Caco-2 (cell line): ENCODE measurements around the gene COL27A1. TPM values are rescaled to one million over a fixed set of nuclear protein-coding genes. Genes with fewer than 3 reads are reported as not detected.
A peak's percentile ranks its signal among the peaks of the same experiment; 100 is the strongest.

ENCODE experiments used
- BruUV-seq: library from RNA; stranded (reverse); fragments of 400-500 nt; replicated peaks from 2 replicates; lab custom pipeline; 2021; lab: Mats Ljungman, UMichigan
- CTCF ChIA-PET: fragments of 300-600 bp; sonication (Branson Sonifier 250); formaldehyde crosslinking; loops from one replicate; lab custom pipeline; 2022; ENCODE audit warnings: antibody characterized with exemption; lab: Charles Lee
- POLR2A ChIA-PET: fragments of 300-600 bp; sonication (Branson Sonifier 250); formaldehyde crosslinking; loops from one replicate; lab custom pipeline; 2022; ENCODE audit warnings: antibody characterized with exemption; lab: Charles Lee
- DNase-seq, 2 experiments: peaks; one replicate each; pipeline versions ENCODE4 v3.0.0 to v3.0.0-alpha.2; 2020 to 2022
- H3K27me3 ChIP-seq: replicated peaks from 2 replicates; pipeline ENCODE4 v1.6.0; 2011; ENCODE audit warnings: low read length; ENCODE audit not compliant: control insufficient read depth, insufficient read depth
- H3K36me3 ChIP-seq: 2 replicates; pipeline ENCODE4 v1.5.1; 2011; ENCODE audit warnings: low read length; ENCODE audit not compliant: control insufficient read depth, insufficient read depth
- H3K4me1 ChIP-seq: fragments of 250-450 bp; sonication (Bioruptor Pico); 2 replicates; pipeline ENCODE4 v1.5.1; 2020; ENCODE audit warnings: mild to moderate bottlenecking
- H3K4me3 ChIP-seq: 2 replicates; pipeline ENCODE4 v1.5.1; 2011; ENCODE audit warnings: low read depth, mild to moderate bottlenecking, control low read depth, low read length
- H3K9me3 ChIP-seq: fragments of 250-450 bp; sonication (Bioruptor Pico); 2 replicates; pipeline ENCODE4 v1.5.1; 2020; ENCODE audit warnings: mild to moderate bottlenecking, moderate library complexity
- H3K27ac Mint-ChIP-seq: one replicate; pipeline ENCODE4 v1.8.0; 2022; ENCODE audit warnings: mixed read lengths; ENCODE audit not compliant: unreplicated experiment
- H3K27me3 Mint-ChIP-seq: one replicate; pipeline ENCODE4 v1.8.0; 2022; ENCODE audit warnings: mixed read lengths; ENCODE audit not compliant: insufficient read depth, unreplicated experiment
- H3K36me3 Mint-ChIP-seq: one replicate; pipeline ENCODE4 v1.8.0; 2022; ENCODE audit warnings: mild to moderate bottlenecking, mixed read lengths; ENCODE audit not compliant: insufficient read depth, unreplicated experiment
- H3K4me1 Mint-ChIP-seq: one replicate; pipeline ENCODE4 v1.8.0; 2022; ENCODE audit warnings: low read depth, mixed read lengths; ENCODE audit not compliant: unreplicated experiment
- H3K4me3 Mint-ChIP-seq: one replicate; pipeline ENCODE4 v1.8.0; 2022; ENCODE audit warnings: mild to moderate bottlenecking, moderate library complexity, mixed read lengths; ENCODE audit not compliant: unreplicated experiment
- H3K9me3 Mint-ChIP-seq: one replicate; pipeline ENCODE4 v1.8.0; 2022; ENCODE audit warnings: mixed read lengths; ENCODE audit not compliant: unreplicated experiment
- CTCF ChIP-seq, 2 experiments: fragments of 200-600 bp in 1 of 2; IDR thresholded peaks; 1 replicate in 1 of 2; 2 replicates in 1 of 2; pipeline versions ENCODE4 v1.5.1 to v1.8.0; 2011 to 2022; ENCODE audit warnings: antibody characterized with exemption in 1 of 2, control low read depth in 1 of 2, inconsistent platforms in 1 of 2, low read depth in 1 of 2, low read length in 1 of 2, mild to moderate bottlenecking in 1 of 2, moderate library complexity in 1 of 2; ENCODE audit not compliant: insufficient read depth in 1 of 2, severe bottlenecking in 1 of 2, unreplicated experiment in 1 of 2
- intact Hi-C: fragments of 100-400 bp; cut with micrococcal nuclease; formaldehyde crosslinking; loops from one replicate; pipeline ENCODE4 v1.10.0; 2022; ENCODE audit not compliant: unreplicated experiment
- total RNA-seq: library from RNA; stranded (reverse); gene quantifications from 2 replicates; pipeline ENCODE4 v1.2.3, GENCODE V29; 2022

COL27A1 gene
- total RNA-seq, 1 experiment from 2014 or later = 31.1 TPM

- peaks cover 5% of the 10 kb centered on the region for H3K36me3 Mint-ChIP-seq
- Histone ChIP-seq H3K4me1 (peaks cover 34% of the 10 kb centered on the region), H3K36me3 (no peaks in the 10 kb centered on the region), H3K27me3 (no peaks in the 10 kb centered on the region), H3K9me3 (no peaks in the 10 kb centered on the region), H3K4me3 (no peak overlapping the region)
- no peak for DNase-seq
- H3K27ac Mint-ChIP-seq = no peak overlapping the region
- no peak for TF ChIP-seq CTCF (IDR thresholded peaks at IDR 0.05; ENCODE audit: insufficient read depth in 1 of 2, low read depth in 1 of 2, low read length in 1 of 2, severe bottlenecking in 1 of 2, unreplicated experiment in 1 of 2)
- H3K27me3 Mint-ChIP-seq = no peaks in the 10 kb centered on the region
- CTCF ChIA-PET = no interaction called here
- POLR2A ChIA-PET = no interaction called here
- intact Hi-C loops = no loop called here
- H3K9me3 Mint-ChIP-seq = peaks cover 6% of the 10 kb centered on the region
- no TSS peak for BruUV-seq
- H3K4me1 Mint-ChIP-seq = peaks cover 20% of the 10 kb centered on the region
- no peak overlapping the region for H3K4me3 Mint-ChIP-seq
Measured at GRCh38 chr9:114115654-114116125, 39.6 kb upstream of the COL27A1 start.

GRCh38 chr9:114116126-114116747 is 39.1 kb upstream of the COL27A1 start:
- Mint-ChIP-seq H3K4me1 (peaks cover 23% of the 10 kb centered on the region), H3K36me3 (peaks cover 5% of the 10 kb centered on the region), H3K27me3 (no peaks in the 10 kb centered on the region), H3K4me3 (no peak overlapping the region), H3K9me3 (peaks cover 11% of the 10 kb centered on the region), H3K27ac (no peak overlapping the region)
- intact Hi-C loops = no loop called here
- no peak overlapping the region for H3K4me3 ChIP-seq
- BruUV-seq = no TSS peak
- TF ChIP-seq CTCF (IDR thresholded peaks at IDR 0.05; ENCODE audit: insufficient read depth in 1 of 2, low read depth in 1 of 2, low read length in 1 of 2, severe bottlenecking in 1 of 2, unreplicated experiment in 1 of 2) = no peak
- H3K4me1 ChIP-seq = peaks cover 40% of the 10 kb centered on the region
- no peaks in the 10 kb centered on the region for H3K27me3 ChIP-seq
- ChIA-PET CTCF (no interaction called here), POLR2A (no interaction called here)
- H3K9me3 ChIP-seq = no peaks in the 10 kb centered on the region
- peak in 1 of 2 experiments; percentile 31 for DNase-seq
- no peaks in the 10 kb centered on the region for H3K36me3 ChIP-seq

- POLR2A ChIA-PET = no interaction called here
- Mint-ChIP-seq H3K4me3 (no peak overlapping the region), H3K27ac (peak overlapping the region; percentile 3), H3K27me3 (no peaks in the 10 kb centered on the region), H3K4me1 (peaks cover 23% of the 10 kb centered on the region), H3K9me3 (peaks cover 11% of the 10 kb centered on the region), H3K36me3 (peaks cover 5% of the 10 kb centered on the region)
- TF ChIP-seq CTCF (IDR thresholded peaks at IDR 0.05; ENCODE audit: insufficient read depth in 1 of 2, low read depth in 1 of 2, low read length in 1 of 2, severe bottlenecking in 1 of 2, unreplicated experiment in 1 of 2) = no peak
- no TSS peak for BruUV-seq
- CTCF ChIA-PET = interaction anchor here (0.6 to 1.0 kb wide), 2 partner anchors 35 to 574 kb away, joined by 3 read pairs; no protein-coding TSS in a partner anchor
- no peak overlapping the region for H3K4me3 ChIP-seq
- no peaks in the 10 kb centered on the region for H3K27me3 ChIP-seq
- H3K36me3 ChIP-seq = no peaks in the 10 kb centered on the region
- intact Hi-C loops = no loop called here
- peak in 1 of 2 experiments; percentile 16 for DNase-seq
- H3K9me3 ChIP-seq = no peaks in the 10 kb centered on the region
- peaks cover 43% of the 10 kb centered on the region for H3K4me1 ChIP-seq
Measured at GRCh38 chr9:114117614-114117995, 37.7 kb upstream of the COL27A1 start.
